HCT116 (cell line): Measurements from ENCODE around the gene RASL10B. TPM values are rescaled to one million over a fixed set of nuclear protein-coding genes. Genes with fewer than 3 reads are reported as not detected.

ENCODE experiments used
- ATAC-seq: fragments of 200-7000 bp; cut with Tn5 transposase; 2 replicates; pipeline ENCODE4 v1.9.1; 2020; ENCODE audit warnings: mild to moderate bottlenecking, moderate library complexity
- BruUV-seq: library from RNA; stranded (reverse); fragments of 400-500 nt; replicated peaks from 2 replicates; lab custom pipeline; 2021; lab: Mats Ljungman, UMichigan
- CTCF ChIA-PET: fragments of 300-600 bp; sonication (Branson Sonifier 250); formaldehyde crosslinking; loops from one replicate; lab custom pipeline; 2021; ENCODE audit warnings: antibody characterized with exemption; lab: Charles Lee
- POLR2A ChIA-PET: fragments of 300-600, 350-600 bp; sonication (Branson Sonifier 250); formaldehyde crosslinking; loops from one replicate; lab custom pipeline; 2021; ENCODE audit warnings: antibody characterized with exemption; lab: Charles Lee
- RAD21 ChIA-PET, 2 experiments: fragments of 300-600 bp; sonication (Branson Sonifier 250); formaldehyde crosslinking; loops; one replicate each; lab custom pipeline; 2023; ENCODE audit warnings: low total read pairs in 2 of 2; ENCODE audit not compliant: uncharacterized antibody in 2 of 2, unreplicated experiment in 2 of 2, low non-redundant PET in 1 of 2; lab: Charles Lee
- DNase-seq: peaks from one replicate; pipeline ENCODE4 v3.0.0-alpha.2; 2010; ENCODE audit warnings: low read depth, low spot score
- H2AFZ ChIP-seq: fragments of 200-600 bp; shearing (Covaris generic), sonication (generic); 2 replicates; pipeline ENCODE4 v1.6.1; 2017; ENCODE audit warnings: low read depth, mixed run types, mixed read lengths, antibody characterized with exemption, low read length; ENCODE audit not compliant: poor library complexity, severe bottlenecking
- H3K27ac ChIP-seq: 2 replicates; pipeline ENCODE4 v1.5.1; 2012; ENCODE audit warnings: low read depth, low read length
- H3K27me3 ChIP-seq: fragments of 200-600 bp; sonication (generic); 2 replicates; pipeline ENCODE4 v1.6.1; 2016; ENCODE audit warnings: mixed run types, low read length, mixed read lengths; ENCODE audit not compliant: insufficient read depth
- H3K36me3 ChIP-seq, 2 experiments: fragments of 200-500 bp in 1 of 2; fragments of 200-600 bp in 1 of 2; sonication (Bioruptor generic) in 1 of 2; sonication (generic) in 1 of 2; 2 replicates each; pipeline versions ENCODE4 v1.5.1 to v1.6.1; 2014 to 2016; ENCODE audit warnings: low read length in 2 of 2, inconsistent platforms in 1 of 2, mixed read lengths in 1 of 2, mixed run types in 1 of 2; ENCODE audit not compliant: insufficient read depth in 2 of 2, control insufficient read depth in 1 of 2
- H3K4me1 ChIP-seq, 2 experiments: fragments of 200-600 bp in 1 of 2; sonication (generic) in 1 of 2; 2 replicates each; pipeline versions ENCODE4 v1.5.1 to v1.6.1; 2012 to 2017; ENCODE audit warnings: low read length in 2 of 2, inconsistent platforms in 1 of 2, mild to moderate bottlenecking in 1 of 2, mixed read lengths in 1 of 2, mixed run types in 1 of 2, moderate library complexity in 1 of 2; ENCODE audit not compliant: insufficient read depth in 2 of 2, control insufficient read depth in 1 of 2
- H3K4me2 ChIP-seq: fragments of 200-600 bp; sonication (generic); 2 replicates; pipeline ENCODE4 v1.6.1; 2017; ENCODE audit warnings: mixed run types, low read length, mixed read lengths
- H3K4me3 ChIP-seq, 2 experiments: fragments of 200-600 bp in 1 of 2; sonication (generic) in 1 of 2; replicated peaks in 1 of 2; 2 replicates each; pipeline ENCODE4 v1.5.1; 2011 to 2016; ENCODE audit warnings: low read length in 2 of 2, control low read depth in 1 of 2, low read depth in 1 of 2, mild to moderate bottlenecking in 1 of 2, mixed read lengths in 1 of 2, mixed run types in 1 of 2
- H3K79me2 ChIP-seq: fragments of 200-600 bp; sonication (generic); 2 replicates; pipeline ENCODE4 v1.6.1; 2017; ENCODE audit warnings: mild to moderate bottlenecking, mixed run types, low read length, moderate library complexity, mixed read lengths; ENCODE audit not compliant: insufficient read depth
- H3K9ac ChIP-seq: fragments of 200-600 bp; sonication (generic); 2 replicates; pipeline ENCODE4 v1.6.1; 2016; ENCODE audit warnings: low read length, mixed read lengths
- H3K9me2 ChIP-seq: fragments of 200-600 bp; sonication (generic), shearing (Covaris generic); 2 replicates; pipeline ENCODE4 v1.6.1; 2017; ENCODE audit warnings: mixed run types, mild to moderate bottlenecking, moderate library complexity; ENCODE audit not compliant: insufficient read depth
- H3K9me3 ChIP-seq, 2 experiments: fragments of 200-500 bp in 1 of 2; fragments of 200-600 bp in 1 of 2; sonication (Bioruptor generic) in 1 of 2; sonication (generic) in 1 of 2; 2 replicates each; pipeline ENCODE4 v1.6.1; 2014 to 2017; ENCODE audit warnings: low read length in 2 of 2, mixed read lengths in 2 of 2, inconsistent platforms in 1 of 2, low read depth in 1 of 2, mild to moderate bottlenecking in 1 of 2, mixed run types in 1 of 2, moderate library complexity in 1 of 2; ENCODE audit not compliant: control insufficient read depth in 1 of 2, insufficient read depth in 1 of 2
- H4K20me1 ChIP-seq: fragments of 200-600 bp; sonication (generic), shearing (Covaris generic); 2 replicates; pipeline ENCODE4 v1.6.1; 2017; ENCODE audit warnings: mixed run types, mild to moderate bottlenecking, moderate library complexity; ENCODE audit not compliant: insufficient read depth
- CBX3 ChIP-seq: IDR thresholded peaks from 2 replicates; pipeline ENCODE4 v1.6.1; 2012; ENCODE audit warnings: low read depth
- CEBPB ChIP-seq: IDR thresholded peaks from 2 replicates; pipeline ENCODE4 v1.6.1; 2012; ENCODE audit warnings: low read depth
- ELF1 ChIP-seq: IDR thresholded peaks from 2 replicates; pipeline ENCODE4 v1.6.1; 2012; ENCODE audit warnings: low read depth, borderline replicate concordance
- EZH2 ChIP-seq: fragments of 200-600 bp; sonication (generic); IDR thresholded peaks from 2 replicates; pipeline ENCODE4 v1.6.1; 2017; ENCODE audit warnings: antibody characterized with exemption, mixed run types
- EZH2phosphoT487 ChIP-seq: fragments of 200-600 bp; IDR thresholded peaks from 2 replicates; pipeline ENCODE4 v1.6.1; 2018; ENCODE audit warnings: antibody characterized with exemption, borderline replicate concordance
- FOSL1 ChIP-seq: IDR thresholded peaks from 2 replicates; pipeline ENCODE4 v1.6.1; 2012; ENCODE audit warnings: low read depth
- JUND ChIP-seq: IDR thresholded peaks from 2 replicates; pipeline ENCODE4 v1.6.1; 2012
- MAX ChIP-seq: IDR thresholded peaks from 2 replicates; pipeline ENCODE4 v1.6.1; 2012
- POLR2AphosphoS5 ChIP-seq: IDR thresholded peaks from 2 replicates; pipeline ENCODE4 v1.6.1; 2011; ENCODE audit warnings: mild to moderate bottlenecking, low read depth, low read length, moderate library complexity
- RAD21 ChIP-seq: IDR thresholded peaks from 2 replicates; pipeline ENCODE4 v1.6.1; 2012; ENCODE audit warnings: low read depth, mild to moderate bottlenecking
- SIN3A ChIP-seq: IDR thresholded peaks from 2 replicates; pipeline ENCODE4 v1.6.1; 2012; ENCODE audit warnings: low read depth
- SP1 ChIP-seq: IDR thresholded peaks from 2 replicates; pipeline ENCODE4 v1.6.1; 2012; ENCODE audit warnings: low read depth
- SRF ChIP-seq: IDR thresholded peaks from 2 replicates; pipeline ENCODE4 v1.6.1; 2012; ENCODE audit warnings: low read depth
- ZFX ChIP-seq: fragments of 450-650 bp; IDR thresholded peaks from 2 replicates; pipeline ENCODE4 v1.6.1; 2017
- ZNF274 ChIP-seq: fragments of 200-500 bp; sonication (Bioruptor generic); IDR thresholded peaks from 2 replicates; pipeline ENCODE4 v1.6.1; 2014; ENCODE audit warnings: mild to moderate bottlenecking, low read depth, low read length, inconsistent platforms
- intact Hi-C: fragments of 100-400 bp; cut with micrococcal nuclease; formaldehyde crosslinking; loops from 2 replicates; pipeline ENCODE4 v1.10.0; 2022
- total RNA-seq: library from RNA; stranded (reverse); gene quantifications from one replicate; pipeline ENCODE4 v1.2.1, GENCODE V29; 2021; ENCODE audit not compliant: unreplicated experiment
- TF ChIP-seq, protein P1 (sequence below): IDR thresholded peaks from 2 replicates; pipeline ENCODE4 v1.6.1; 2012; ENCODE audit warnings: low read depth

Gene RASL10B
- total RNA-seq, 1 experiment from 2014 or later = 0.15 TPM

DNA sequence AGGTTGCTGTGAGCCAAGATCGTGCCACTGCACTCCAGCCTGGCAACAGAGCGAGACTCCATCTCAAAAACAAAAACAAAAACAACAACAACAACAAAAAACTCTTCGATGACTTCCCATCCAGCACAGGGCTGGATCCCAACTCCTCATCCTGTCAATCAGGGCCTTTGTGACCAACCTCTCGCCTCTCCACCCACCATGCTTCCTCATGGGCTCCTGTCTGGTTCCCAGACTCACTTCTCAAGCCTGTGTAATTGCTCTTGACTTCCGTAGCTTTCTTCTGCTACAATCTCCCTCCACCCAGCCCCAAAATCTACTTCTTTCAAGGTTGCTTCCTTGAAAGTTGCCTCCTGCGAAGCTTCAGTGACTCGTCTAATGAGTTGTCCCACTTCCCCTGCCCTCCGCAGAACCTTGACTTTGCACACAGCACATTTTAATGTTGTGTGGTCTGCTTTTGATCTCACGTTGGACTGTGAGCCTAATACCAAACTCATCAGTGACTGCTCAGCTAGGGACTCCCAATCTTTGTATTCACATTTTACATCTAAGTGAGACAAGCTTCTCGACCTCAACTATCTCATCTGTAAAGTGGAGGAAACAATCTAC lies 936 bp upstream of the RASL10B start:
- POLR2A ChIA-PET = no interaction called here
- BruUV-seq = no TSS peak
- no peak overlapping the region for H3K4me2 ChIP-seq

DNA sequence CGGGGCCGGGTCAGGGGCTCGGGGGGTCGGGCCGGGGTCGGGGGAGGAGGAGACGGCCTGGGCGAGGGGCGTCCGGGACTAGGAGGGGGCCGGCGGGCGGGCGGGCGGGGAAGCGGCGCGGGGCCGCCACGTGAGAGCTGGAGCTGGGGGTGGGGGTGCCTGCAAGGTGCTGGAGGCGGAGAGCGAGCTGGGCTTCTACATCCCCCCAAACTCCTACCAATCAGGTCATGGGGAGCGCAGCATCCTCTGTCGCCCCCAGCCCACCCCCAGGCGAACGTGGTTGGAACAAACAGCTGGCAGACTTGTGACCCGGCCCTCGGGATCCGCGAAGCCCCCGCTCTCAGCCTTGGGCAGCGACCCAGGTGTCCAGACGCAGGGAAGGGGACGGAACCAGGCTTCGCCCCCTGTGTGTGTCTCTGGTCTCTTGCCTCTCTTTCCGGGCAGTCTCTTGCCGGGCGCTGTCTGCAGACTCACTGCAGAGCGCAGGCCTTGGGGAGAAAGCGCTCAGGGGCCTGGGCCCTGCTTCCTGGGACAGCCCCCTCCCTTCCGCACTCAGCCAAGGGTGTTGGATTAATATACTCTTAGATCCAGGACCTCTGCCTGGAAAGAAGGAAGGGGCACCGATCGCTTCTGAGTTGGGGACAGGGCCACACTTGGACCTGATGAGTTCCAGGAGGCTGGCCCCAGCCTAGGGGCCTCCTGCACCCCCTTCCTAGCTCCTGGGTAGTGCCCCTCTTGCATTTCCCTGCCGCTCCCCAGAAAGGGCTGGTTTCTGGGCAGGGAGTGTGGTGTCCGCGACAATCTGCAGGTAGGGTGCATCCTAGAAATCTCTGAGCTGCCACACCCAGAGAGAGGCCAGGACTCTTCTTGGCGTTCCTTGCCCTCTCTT lies 722 bp downstream of the RASL10B start:
- ChIA-PET POLR2A (no interaction called here), RAD21 (no interaction called here), CTCF (no interaction called here)
- Histone ChIP-seq H3K9me2 (no peaks in the 10 kb centered on the region), H4K20me1 (no peaks in the 10 kb centered on the region), H3K27ac (no peak overlapping the region), H3K27me3 (no peaks in the 10 kb centered on the region), H3K4me3 (no peak overlapping the region), H2AFZ (no peak overlapping the region), H3K4me2 (no peak overlapping the region), H3K36me3 (no peaks in the 10 kb centered on the region), H3K4me1 (no peaks in the 10 kb centered on the region), H3K9ac (no peak overlapping the region), H3K9me3 (no peaks in the 10 kb centered on the region), H3K79me2 (no peaks in the 10 kb centered on the region)
- no TSS peak for BruUV-seq
- intact Hi-C loops = no loop called here
- DNase-seq = no peak
- no peak for ATAC-seq
- TF ChIP-seq, protein P1, sequence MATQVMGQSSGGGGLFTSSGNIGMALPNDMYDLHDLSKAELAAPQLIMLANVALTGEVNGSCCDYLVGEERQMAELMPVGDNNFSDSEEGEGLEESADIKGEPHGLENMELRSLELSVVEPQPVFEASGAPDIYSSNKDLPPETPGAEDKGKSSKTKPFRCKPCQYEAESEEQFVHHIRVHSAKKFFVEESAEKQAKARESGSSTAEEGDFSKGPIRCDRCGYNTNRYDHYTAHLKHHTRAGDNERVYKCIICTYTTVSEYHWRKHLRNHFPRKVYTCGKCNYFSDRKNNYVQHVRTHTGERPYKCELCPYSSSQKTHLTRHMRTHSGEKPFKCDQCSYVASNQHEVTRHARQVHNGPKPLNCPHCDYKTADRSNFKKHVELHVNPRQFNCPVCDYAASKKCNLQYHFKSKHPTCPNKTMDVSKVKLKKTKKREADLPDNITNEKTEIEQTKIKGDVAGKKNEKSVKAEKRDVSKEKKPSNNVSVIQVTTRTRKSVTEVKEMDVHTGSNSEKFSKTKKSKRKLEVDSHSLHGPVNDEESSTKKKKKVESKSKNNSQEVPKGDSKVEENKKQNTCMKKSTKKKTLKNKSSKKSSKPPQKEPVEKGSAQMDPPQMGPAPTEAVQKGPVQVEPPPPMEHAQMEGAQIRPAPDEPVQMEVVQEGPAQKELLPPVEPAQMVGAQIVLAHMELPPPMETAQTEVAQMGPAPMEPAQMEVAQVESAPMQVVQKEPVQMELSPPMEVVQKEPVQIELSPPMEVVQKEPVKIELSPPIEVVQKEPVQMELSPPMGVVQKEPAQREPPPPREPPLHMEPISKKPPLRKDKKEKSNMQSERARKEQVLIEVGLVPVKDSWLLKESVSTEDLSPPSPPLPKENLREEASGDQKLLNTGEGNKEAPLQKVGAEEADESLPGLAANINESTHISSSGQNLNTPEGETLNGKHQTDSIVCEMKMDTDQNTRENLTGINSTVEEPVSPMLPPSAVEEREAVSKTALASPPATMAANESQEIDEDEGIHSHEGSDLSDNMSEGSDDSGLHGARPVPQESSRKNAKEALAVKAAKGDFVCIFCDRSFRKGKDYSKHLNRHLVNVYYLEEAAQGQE = no peak
- TF ChIP-seq FOSL1 = no peak
- no peak for TF ChIP-seq JUND
- no peak for TF ChIP-seq MAX
- no peak for TF ChIP-seq ELF1
- TF ChIP-seq POLR2AphosphoS5 = no peak
- no peak for TF ChIP-seq SIN3A
- no peak for TF ChIP-seq EZH2phosphoT487
- no peak for TF ChIP-seq CEBPB
- TF ChIP-seq SRF = no peak
- TF ChIP-seq RAD21 = no peak
- no peak for TF ChIP-seq EZH2
- no peak for TF ChIP-seq ZFX
- no peak for TF ChIP-seq CBX3
- TF ChIP-seq SP1 = no peak
- no peak for TF ChIP-seq ZNF274

More for the DNA sequence above, 936 bp upstream of the RASL10B start:
- H4K20me1 ChIP-seq = no peaks in the 10 kb centered on the region
- DNase-seq (no peak), ATAC-seq (no peak)
- intact Hi-C loops = no loop called here
- RAD21 ChIA-PET = no interaction called here
- no peak overlapping the region for H2AFZ ChIP-seq
- H3K79me2 ChIP-seq = no peaks in the 10 kb centered on the region
- no peak overlapping the region for H3K9ac ChIP-seq
- no peaks in the 10 kb centered on the region for H3K9me3 ChIP-seq
- H3K9me2 ChIP-seq = no peaks in the 10 kb centered on the region
- peaks cover 0 to 3% of the 10 kb centered on the region in 2 experiments; a peak in 1 of 4 replicates for H3K4me1 ChIP-seq
- peaks cover under 1 to 2% of the 10 kb centered on the region in 2 experiments; a peak in 1 of 4 replicates for H3K36me3 ChIP-seq
- CTCF ChIA-PET = no interaction called here
- no peaks in the 10 kb centered on the region for H3K27me3 ChIP-seq
- no peak for TF ChIP-seq POLR2AphosphoS5
- H3K27ac ChIP-seq = no peak overlapping the region
- no peak overlapping the region for H3K4me3 ChIP-seq
